ELF-1 (cell line): Measurements from ENCODE around the gene CIDEB.

Experiments used
- DNase-seq: peaks from one replicate; pipeline ENCODE4 v3.0.0-alpha.2; 2016; ENCODE audit warnings: low read depth, low spot score

The CIDEB gene

DNA sequence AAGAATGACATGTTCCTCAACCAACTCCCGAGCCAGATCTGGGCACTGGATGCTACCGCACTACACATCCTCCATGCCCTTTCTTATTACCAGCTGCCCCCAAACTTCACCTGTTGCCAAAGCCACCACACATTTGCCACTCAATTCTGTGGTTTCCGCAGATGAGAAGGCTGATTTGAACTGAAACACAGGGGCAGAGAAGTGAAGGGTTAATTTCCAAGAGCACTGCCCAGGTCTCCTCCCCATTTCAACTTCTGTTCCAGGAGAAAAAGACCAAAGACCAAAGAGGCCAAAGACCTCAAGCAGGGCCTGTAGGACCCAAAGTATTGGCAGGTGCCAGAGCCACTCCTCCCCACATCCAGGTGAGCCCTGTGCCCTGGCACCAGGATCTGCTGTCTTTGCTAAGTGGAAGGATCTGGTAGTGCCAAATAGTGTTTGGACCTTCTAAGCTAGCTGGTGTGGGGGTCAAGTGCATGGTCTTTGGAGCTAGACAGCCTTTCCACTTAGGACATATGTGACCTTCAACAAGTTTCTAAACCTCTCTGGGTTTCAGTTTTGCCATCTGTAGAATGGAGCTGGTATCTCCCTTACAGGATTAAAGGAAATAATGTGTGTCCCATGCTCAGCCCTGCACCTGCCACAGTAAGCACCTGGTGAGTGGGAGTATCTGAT, 16.2 kb downstream of the CIDEB start:
- no peak for DNase-seq

DNA sequence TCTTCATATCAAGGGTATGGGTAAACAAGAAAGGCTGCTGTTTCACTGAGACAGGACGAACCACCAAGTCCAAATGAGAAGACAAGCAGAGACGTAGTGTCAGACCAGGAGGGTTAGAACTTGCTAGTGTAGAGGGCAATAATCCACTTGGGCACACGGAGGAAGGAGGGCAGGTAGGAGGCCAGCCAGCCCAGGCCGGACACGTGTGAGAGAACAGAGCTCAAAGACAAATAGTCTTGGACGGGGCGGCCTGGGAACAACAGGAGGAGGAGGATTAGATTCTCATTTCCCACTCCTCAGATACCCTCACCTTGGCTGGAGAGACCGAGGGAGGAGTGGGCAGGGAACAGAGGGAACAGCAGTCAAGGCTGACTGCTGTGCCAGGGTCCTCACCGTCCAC, 17.0 kb downstream of the CIDEB start:
- no peak for DNase-seq

DNA sequence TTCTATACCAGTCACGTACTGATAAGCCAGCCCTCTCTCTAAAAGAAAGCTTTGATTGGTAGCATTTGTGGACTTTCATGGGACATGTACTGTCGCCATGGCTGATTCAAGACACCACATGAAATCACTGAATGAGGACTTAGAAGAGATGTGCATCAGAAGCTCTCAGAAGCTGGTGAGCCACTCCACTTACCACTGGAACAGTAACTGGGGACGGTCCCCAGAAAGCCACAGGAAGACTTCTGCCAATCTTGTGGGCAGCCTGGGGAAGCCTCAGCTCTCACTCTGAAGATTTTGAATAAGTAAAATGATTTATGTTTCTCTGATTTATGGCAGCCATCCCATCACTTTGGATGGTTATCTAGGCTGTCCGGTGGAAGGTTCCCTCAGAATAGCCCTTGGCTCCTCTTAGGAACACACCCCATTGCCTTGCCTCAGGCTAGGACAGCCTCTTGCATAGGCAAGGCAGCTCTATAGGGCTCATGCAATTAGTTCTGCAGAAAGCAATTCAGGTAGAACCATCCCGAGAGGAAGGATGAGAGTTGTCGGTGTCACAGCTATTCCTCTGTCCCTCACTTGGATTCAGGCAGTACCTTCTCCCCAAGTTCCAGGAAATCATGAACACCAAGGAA, 18.0 kb downstream of the CIDEB start:
- DNase-seq, result no peak

DNA sequence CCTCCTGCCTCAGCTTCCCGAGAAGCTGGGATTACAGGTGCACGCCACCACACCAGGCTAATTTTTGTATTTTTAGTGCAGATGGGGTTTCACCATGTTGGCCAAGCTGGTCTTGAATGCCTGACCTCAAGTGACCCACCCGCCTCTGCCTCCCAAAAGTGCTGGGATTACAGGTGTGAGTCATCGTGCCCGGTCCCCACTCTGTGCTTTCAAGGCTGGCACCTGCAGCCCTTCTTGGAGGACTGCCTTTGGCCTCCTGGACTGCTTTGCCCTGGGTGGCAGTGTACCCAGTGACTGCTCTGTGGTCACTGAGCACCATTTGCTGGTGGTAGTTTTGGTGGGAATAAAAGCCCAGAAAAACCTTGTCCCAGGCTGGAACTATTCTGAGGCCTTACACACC, 20.8 kb downstream of the CIDEB start:
- DNase-seq, result no peak

DNA sequence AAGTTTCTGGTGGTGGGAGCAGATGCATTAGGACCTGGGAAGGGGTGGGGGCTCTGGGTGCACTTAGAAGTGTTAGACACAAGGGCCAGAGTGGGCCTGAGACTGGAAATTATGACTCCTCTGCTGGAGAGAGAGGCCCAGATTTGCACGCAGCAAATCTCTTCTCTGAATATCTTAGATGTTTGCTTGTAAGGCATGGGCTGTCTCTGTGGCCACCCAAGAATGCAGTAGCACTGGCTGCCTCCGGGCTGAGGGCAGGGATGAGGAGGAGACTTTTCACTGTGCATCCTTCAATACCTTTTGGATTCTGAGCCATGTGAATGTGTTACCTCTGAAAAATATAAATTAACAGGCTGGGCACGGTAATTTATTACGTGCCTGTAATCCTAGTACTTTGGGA, 22.4 kb downstream of the CIDEB start:
- no peak for DNase-seq

DNA sequence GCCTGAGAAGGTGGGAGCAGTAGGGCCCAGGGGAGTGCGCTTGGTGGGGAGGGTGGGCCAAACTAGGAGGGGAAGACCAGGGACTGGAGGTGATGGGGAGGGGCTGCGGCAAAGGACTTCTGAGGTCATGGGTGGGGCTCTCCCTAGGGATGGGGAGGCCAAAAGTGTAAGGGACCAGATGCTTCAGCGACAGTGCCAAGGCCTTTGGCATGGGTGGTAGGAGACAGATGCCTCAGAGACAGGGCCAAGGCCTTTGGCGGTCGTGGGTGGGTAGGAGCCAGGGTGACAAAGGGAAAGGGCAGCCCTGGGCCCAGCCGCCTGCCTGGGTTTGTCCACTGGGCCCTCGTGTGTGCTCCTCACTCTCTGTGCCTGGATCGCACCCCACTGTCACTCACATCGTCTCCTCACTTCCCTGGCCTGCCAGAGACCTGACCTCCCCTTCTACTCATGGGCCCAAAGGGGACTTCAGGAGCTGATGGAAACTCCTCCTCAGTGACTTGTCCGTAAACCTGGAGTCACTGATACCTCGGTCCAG, 23.2 kb downstream of the CIDEB start:
- DNase-seq, result no peak

DNA sequence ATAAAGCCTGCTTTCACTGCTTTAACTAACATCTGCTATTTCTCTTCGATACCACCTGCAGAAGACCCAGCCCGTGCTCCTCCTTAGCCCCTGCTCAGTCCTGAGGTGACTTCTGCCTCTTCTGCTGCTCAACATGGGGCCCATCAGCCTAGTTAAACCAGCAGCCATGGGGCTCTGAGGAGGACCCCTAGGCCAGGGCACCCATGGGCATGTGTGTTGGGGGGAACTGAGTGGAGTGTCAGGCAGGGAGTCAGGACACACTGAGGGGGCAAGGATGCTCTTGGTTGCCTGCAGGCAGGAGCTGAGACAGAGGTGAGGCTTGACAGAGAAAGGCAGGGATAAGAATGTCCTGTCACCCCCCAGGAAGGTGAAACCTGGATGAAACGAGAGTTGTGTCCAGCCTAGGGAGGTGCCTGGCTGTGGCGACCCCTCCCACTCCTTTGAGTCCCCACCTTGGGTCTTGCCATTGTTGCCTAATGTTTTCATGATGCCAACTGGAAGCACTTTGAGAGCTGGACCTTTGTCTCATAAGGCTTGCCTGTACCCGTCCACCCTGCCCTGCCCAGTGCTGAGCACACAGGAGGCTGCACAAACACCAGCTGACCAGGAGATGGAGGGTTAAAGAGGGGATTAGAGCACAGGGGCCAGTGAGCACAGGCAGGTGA, 23.8 kb downstream of the CIDEB start:
- DNase-seq, result no peak

DNA sequence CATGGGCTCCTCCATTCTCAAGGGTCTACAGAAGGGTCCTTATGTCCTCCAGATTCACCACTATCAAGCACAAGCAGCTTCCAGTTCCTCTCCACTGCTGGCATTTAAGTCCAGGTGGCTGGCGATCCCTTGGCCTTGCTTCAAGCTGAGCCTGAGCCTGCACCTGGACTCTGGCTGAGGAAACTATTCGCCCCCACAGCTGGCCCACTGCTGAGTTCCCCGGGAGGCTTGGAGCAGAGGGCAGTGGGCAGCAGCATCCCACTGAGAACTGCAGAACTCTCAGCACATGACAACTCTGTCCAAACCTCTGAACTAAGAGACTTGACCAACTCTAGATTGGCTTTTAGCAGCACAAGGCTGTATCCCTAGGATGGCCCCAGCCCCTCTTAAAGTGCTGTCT, 25.0 kb downstream of the CIDEB start:
- no peak for DNase-seq

DNA sequence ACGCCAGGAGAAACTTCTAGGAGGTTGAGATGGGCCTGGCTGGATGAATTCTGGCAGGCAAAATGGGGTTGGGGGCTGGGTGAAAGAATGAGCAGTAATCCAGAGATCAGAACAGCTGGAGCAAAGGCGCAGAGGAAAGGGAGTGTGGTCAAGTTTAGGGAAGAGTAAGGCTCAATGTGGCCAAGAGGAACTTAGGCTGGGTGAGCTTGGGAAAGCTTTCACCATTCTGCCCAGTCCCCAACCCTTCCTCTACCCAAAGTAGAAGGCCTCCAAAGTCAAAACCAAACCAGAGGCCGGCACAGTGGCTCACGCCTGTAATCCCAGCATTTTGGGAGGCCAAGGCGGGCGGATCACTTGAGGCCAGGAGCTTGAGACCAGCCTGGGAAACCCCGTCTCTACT, 26.1 kb downstream of the CIDEB start:
- no peak for DNase-seq

DNA sequence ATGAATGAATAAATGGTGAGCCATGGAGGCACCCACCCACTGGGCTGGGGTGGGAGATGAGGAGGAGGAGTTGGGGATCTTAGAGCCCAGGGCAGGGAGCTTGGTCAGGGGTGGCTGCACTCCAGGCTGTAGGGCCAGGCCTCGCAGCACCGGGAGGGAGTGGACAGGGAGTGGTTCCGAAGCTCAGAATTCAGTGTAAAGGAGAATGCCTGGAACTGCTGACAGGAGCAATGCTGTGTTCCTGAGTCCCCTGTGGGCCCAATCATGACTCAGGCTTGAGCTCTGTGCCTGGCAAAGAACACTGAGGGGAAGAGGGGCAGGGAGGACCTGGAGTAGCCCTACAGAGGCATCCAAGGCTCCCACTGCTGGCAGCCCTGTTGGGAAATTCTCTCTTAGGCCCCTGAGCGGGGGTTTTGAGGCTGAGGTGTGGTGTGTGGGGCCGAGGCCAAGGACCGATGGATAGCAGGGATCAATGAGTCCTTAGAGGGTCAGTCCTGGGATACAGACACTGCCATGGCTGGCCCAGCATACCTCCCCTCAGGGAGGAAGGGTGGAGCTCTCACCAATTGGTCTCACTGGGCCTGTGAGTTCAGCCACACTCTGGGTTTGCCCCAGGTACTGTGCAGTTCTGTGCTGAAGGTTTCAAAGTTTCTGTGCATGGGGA, 26.8 kb downstream of the CIDEB start:
- no peak for DNase-seq

DNA sequence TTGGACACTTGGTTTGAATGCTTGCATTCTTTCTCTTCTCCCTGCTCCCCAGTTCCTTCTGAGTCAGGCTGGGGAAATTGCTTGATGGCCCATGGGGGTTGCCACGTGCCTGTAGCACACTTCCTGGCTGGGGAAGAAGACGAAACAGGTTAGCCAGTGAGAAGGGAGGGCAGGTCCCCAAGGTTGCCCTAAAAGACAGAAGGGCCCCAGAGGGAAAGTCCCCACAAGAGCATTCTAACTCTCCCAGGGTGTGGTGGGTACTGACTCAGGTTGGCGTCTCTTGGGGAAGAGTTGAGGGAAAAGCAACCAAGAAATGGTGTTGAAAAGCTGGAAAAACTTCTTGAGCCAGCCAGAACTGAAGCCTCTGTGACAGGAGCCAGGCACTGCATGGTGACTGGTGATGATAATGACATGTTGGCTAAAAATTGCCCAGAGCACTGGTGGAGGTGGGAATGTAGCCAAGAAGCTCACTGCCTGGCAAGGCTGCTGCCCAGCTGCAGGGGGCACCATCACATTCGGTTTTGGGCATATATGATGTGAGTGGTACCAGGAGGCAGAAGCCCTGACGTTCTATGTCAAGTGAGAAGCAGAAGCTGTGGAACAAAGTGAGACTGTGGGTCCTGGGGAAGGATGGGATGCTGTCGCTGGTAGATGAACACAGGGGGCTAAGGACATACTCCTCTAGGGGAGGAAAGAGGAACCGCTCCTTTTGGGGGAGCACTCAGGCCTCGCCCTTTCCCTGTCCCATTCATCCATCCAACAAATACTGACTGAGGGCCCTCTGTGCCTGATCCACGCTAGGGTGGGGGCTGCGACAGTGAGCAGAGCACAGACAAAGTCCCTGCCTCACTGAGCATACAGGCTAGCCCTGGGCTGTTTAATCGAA, 28.2 kb downstream of the CIDEB start:
- DNase-seq, result no peak

DNA sequence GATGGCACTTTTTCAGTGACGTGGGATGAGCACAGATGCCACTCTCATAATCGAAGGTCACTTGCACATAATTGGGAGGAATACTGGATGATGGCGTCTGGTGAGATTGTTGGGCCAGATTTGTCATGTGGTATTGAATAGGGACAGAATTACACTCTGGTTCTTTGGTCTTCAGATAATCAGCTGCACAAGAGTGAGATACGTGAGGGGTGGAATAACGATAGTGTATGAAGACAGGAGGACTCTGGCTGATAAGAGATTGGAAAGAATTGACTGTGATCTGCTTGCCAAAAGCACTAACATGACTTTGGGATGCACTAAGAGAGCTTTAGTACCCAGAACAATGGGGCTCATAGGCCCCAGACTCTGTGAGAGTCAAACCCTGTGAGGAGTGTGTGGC, 29.4 kb downstream of the CIDEB start:
- DNase-seq, result no peak

DNA sequence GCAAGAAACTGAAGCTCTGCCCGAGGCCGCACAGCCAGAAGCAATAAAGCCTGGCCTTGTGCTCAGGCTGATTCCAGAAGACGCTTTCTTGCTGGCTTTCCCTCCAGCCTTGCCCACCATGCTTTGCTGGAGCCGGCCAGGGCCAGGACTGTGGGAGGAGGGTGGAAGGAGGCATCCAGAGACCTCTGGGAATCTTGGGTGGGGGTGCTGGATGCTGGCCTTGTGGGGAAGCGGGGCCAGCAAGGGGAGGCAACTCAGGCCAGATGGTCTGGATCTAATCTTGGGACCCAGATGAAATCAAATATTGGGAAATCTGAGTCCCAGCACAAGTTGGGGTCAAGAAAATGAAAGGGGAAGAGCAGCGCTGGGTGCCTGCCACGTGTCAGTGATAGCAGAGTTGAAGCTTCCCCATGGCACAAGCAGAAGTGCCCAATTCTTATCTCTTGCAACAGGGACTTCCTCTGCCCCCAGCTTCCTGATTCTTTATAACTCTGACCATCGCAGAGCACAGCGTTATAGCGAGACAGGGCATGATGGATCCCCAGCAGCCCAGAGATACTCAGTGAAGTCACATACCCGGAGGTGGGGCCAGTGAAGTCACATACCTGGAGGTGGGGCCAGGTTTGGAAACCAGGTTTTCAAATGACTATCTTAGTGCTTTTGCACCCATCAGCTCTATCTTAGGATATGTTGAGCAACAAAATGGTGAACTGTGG, 30.0 kb downstream of the CIDEB start:
- no peak for DNase-seq

DNA sequence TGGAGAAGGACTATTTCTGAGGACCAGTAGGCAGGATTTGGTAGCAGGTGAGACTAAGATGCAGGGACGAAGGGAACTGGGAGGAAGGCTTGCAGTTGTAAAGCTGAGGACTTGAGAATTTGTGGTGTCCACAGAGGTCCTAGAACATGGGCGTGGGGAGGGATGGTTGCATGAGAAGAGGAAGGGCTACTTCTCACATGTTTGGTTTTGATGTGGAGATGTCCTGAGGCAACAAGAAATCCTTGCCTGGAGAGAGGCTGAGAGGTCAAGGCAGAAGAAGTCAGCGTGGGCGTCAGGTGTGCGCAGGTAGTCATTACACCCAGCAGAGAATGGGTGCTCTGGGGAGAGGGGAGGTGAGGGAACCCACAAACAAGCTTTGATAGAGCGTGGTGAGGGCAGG, 30.7 kb downstream of the CIDEB start:
- no peak for DNase-seq

DNA sequence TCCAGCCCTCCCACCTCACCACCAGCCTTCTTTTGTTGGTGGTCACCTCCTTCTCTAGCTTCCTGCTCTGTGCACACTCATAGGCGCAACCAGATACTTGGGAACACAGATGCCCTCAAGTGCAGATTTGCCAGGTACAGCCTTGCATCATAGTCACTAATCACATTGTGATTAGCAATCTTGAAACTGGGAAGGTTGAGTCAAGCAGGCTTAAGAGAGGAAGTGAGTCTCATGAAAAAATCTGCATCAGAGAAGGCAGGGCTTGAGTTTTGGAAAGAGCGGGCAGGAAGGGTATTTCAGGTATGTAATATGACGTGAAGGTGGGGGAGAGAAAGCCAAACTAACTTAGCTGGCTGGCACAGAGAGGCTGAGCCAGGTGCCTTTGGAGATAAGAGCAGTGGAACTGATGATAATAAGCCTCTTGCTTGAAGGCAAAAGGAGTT, 33.7 kb downstream of the CIDEB start:
- no peak for DNase-seq

DNA sequence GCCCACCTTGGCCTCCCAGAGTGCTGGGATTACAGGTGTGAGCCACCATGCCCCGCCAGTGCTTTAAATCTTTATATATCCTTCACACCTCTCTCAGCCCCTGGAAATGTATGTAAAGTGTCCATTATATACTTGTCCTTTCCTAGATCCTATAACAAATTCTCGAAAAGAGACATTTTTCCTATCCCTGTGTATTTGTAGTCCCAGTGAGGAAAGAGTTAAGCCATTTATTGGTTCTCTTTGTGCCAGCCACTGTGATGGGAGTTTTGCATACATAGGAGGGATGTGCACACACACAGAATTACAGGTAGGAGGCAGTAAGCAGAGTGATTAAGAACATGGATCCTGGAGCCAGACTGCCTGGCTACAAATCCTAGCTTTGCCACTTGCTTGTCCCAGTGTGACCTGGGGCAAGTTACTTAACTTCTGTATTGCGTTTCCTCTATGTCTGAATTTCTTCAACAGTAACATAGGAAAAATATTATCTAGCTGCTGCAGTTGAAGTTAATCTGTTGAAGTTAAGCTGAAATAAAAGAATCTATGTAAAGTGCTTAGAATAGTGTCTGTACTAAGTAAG, 34.3 kb downstream of the CIDEB start:
- DNase-seq, result no peak

DNA sequence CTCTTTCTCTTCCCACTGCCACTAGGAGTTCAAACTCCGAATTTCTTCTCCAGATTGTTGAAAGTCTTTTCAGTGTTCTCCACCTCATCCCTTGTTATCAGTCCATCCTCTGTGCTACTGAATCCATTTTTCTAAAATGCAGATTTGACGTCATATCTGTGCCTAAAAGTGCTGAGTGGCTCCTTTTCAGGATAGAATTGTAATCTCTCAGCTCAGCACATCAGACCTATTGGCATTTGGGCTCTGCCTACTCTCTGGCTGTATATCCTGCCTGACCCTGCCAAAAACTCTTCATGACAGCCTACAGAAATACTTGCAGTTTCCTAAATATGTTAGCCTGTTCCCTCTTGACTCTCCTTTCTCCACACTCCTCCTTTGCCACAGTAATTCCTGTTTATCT, 35.3 kb downstream of the CIDEB start:
- DNase-seq, result no peak

DNA sequence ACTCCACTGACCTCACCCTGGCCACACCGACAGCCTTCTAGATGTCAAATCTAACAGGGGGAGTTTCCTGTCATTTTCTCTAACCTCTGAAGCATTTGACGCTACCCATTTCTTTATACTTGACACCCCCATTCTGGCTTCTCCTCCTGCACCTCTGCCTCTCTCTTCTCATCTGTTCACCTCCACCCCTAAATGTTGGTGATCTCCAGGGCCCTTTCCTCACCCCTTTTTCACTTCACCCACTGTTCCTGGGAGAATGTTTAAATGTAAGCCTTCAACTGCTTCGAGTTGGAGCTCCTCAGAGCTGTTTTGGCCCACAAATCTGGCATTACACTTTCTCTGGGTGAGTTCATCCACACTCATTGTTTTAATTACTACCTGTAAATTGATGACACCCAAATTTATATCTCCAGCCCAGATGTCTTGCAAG, 35.9 kb downstream of the CIDEB start:
- DNase-seq, result no peak

DNA sequence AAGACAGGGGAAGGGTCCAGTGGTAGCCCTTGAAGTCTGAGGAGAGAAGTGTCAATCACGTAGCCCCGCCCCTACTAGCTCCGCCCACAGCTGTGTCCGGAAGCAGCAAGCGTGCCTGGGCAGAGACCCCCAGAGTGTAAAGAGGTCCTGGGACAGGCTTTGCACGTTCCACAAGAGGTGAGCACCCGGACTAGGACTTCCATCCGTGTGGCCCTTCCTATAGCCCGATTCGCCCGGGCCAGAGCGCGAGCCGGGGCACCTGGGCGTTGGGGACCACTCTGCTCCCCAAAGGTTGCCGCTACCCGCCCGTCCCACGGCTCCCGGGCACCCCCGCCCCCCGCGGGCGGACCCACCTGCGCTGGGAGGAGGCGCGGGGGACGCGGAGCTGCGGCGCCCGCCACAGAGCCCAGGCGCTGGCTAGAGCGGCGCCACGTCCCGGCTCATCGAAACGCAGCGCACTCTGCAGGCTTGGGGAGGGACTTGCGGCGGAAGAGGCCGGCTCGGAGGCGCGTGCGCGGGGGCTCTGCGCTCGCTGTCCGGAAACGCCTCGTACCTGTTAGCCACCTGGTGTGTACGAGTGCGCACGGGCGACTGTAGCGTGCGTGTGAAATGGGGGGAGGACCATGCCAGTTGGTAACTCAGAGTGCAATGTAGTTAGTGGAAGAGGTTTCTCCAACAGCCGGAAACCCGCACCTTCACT, 36.5 kb downstream of the CIDEB start, which contains the start of gene RABGGTA:
TSS of gene RABGGTA (minus strand) at position 464 of the 700 bp plus-strand sequence. CDS start 482 bp downstream, outside the sequence.
- peak; percentile 95 for DNase-seq
